ENCODE measurements around the gene NFASC.

NFASC gene

DNA sequence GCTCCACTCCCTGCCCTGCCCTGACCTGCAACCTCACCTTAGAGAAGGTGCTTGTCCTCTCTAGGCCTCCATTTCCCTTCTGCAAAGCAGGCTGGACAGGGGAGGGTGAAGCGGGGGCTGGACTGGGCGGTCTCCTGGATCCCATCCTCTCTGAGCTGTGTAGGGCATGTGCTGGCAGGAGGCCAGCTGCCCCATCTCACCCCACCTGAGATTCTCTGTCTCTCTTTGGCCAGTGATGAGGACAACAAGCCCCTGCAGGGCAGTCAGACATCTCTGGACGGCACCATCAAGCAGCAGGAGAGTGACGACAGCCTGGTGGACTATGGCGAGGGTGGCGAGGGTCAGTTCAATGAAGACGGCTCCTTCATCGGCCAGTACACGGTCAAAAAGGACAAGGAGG, 145.4 kb downstream of the NFASC start:
- DNase-seq: no peak

GRCh38 chr1:205016584-205016983, 145.9 kb downstream of the NFASC start:
- DNase-seq: no peak

- DNase-seq: no peak
Measured at GRCh38 chr1:205017001-205017400, 146.3 kb downstream of the NFASC start.

GRCh38 chr1:205017766-205018165, 147.1 kb downstream of the NFASC start:
- DNase-seq: no peak

DNA sequence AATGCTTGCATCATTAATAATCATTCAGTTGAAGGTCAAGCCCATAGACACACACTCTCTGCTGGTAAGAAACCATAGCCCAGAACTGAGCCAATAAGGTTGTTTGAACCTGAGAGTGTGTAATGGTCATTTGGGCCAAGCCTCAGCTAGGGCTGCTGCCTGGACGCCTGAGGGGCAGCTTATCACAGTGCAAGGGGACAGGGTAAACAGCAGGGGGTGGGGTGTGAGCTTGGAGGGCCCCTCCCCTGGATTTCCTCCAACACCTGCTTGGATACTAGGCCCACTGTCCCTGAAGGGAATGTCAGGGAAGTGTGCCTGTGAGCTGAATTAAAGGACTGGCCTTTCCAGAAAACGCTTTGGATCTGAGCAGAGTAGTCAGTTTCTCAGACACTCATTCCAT, 147.7 kb downstream of the NFASC start:
- no peak for DNase-seq

DNA sequence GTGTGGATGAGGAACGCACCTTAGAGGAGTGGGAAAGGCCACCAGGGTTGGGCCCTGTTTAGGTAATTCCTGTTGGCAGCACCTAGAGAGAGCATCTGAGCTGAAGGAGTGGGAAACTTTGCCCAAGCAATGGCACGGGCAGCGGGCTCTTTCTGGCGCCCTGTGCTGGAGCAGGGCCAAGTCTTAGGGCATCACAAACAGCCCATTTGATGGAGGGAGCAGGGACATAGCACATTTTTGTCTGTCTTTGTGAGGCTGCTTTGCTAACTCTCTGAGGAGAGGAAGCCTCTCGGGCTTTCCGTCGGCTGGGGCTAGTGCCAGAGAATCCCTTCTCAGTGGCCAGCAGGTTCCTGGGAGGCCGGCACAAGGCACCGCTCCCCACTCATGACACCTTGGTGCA, 149.8 kb downstream of the NFASC start:
- no peak for DNase-seq

- DNase-seq: no peak
Measured at GRCh38 chr1:205024679-205025078, 154.0 kb downstream of the NFASC start.

- DNase-seq: no peak
Measured at GRCh38 chr1:205025239-205025638, 154.6 kb downstream of the NFASC start.

GRCh38 chr1:205026181-205026580, 155.5 kb downstream of the NFASC start:
- no peak for DNase-seq

GRCh38 chr1:205028390-205028789, 157.7 kb downstream of the NFASC start:
- DNase-seq: no peak

DNA sequence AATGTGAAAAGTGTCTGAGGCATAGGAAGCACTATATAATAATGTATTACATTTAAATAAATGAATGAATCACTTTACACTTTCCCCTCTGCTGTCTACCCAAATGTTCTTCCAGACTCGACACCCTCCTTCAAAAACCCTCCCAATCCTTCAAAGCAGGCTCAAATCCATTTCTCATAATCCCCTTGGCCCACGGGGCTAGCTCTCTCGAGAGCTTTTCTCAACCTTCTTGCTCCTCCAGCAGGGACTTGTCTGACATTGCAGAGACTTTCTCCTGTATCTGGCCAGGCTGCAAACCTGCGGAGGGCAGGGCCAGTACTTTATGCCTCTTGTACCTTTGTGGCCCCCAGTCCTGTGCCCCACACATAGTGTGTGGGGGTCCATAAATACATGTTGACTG, 158.3 kb downstream of the NFASC start:
- no peak for DNase-seq

GRCh38 chr1:205030241-205030640, 159.6 kb downstream of the NFASC start:
- no peak for DNase-seq

- DNase-seq: no peak
Measured at GRCh38 chr1:205030896-205031295, 160.2 kb downstream of the NFASC start.

DNA sequence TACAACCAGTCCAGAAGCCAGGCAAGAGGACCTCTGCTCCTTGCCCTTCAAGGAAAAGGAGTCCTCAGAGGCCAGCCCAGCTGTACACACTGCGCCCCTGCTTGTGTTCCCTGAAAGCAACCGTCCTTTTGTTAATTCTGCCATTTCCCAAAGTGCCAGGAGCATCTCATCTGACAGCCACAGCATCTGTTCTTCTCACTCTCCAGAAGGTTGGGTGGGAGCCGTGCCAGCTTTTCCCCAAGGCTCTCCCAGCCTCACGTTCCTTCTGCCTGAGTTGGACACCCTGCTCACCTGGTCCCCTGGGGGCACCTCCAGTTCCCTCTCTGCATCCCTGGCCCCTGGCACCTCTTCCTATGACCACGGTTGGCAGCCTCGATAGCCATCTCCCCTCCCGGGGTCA, 161.8 kb downstream of the NFASC start:
- no peak for DNase-seq

- no peak for DNase-seq
Measured at GRCh38 chr1:205037539-205037938, 166.9 kb downstream of the NFASC start.

DNA sequence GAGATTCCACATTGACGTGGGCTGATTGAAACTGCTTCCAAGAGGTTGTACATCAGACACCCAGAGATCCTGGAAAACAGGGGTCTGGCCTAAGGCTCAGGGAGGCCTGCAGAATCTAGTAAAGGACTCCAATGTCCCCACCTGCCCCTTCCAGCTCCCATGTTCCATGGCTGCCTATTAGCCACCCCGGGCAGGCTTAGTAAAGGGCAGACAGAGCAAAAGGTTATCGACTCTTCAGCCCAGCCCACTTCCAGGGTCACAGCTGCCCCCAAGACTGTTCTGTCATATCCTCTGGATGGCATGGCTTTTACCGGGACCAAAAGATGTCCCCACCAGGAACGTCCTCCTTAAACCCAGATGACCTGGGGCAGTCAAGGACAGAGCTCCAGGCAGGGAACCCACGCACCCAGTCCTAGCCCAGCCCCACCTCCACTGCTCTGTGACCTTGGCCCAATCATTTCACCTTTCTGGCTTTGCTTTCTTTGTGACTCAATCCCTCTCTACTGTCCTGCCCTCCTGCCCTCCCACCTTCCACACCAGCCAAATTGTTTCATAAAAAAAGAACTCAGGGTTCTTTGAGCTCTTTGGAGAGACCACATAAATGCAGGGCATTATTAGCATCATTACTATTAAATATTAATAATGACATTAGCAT, 167.6 kb downstream of the NFASC start:
- DNase-seq: no peak

DNA sequence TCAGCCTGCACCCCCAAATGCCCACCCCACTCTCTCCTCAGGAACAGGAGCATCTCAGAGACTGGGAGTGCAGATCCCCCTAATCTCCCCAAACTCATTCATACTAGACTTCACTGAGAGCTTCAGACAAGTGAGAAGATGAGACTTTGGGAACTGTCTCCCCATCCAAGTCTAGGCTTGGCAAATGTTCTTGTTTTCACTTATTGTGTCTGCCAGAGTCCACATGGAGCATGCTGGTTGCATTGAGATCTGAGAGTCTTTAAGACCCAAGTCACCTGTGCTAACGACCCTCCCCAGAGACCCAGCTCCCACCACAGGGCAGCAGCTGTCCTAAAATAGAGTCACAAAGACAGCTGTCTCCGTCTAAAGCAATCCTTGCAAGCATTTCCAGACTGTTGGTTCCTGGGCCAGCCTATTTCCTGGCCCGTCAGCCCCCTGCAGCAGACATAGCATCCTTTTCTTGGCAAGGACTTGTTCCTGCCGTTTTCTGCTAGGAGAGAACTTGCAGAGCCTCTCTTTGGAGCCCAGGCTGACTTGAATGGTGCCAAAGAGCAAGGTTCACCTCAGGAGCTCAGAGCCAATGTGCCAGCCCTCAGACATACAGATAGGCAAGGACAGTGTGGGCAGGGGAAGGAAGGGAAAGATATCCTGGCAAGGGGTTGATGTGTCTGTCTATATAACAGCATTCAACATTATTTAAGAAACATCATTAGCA, 170.5 kb downstream of the NFASC start:
- no peak for DNase-seq

DNA sequence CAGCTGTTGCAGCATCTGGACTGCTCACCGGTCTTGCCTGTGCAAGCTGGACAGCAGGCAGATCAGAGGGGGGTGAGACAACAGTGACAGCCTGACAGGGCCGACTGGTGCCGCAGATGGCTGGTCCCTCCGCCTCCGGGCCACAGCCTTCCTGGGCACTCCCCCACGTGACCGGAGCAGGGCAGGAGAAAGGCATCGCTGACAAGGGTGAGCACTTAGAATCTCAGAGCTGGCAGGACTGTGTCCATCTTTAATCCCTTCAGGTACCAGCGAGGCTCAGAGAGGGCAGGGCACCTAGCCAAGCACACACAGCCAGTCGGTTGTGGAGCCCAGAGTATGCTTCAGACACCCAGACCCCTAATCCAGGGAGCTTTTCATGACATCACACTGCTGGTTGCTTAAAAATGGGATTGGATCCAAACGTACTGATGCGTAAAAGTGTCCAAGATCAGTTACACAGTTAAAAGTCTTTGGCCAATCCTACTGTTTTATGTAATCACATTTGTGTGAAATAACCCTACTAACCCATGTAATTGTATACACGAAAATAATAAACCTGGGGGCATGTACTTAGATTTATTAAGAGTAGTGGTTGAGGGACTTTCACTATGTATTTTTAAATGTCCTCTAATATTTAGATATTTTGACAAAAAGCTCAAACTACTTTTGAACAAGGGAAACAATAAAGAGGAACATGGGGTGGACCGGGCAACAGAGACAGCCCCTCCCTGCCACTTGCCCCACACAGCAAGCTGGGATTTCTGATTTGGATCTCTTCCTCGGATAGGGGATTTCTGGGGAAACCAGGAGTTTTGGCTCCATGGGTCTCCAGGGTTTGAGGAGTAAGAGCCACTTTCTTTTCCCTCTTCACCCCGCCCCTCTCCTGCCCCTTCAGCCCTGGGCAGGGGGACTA, 171.6 kb downstream of the NFASC start:
- DNase-seq: no peak

DNA sequence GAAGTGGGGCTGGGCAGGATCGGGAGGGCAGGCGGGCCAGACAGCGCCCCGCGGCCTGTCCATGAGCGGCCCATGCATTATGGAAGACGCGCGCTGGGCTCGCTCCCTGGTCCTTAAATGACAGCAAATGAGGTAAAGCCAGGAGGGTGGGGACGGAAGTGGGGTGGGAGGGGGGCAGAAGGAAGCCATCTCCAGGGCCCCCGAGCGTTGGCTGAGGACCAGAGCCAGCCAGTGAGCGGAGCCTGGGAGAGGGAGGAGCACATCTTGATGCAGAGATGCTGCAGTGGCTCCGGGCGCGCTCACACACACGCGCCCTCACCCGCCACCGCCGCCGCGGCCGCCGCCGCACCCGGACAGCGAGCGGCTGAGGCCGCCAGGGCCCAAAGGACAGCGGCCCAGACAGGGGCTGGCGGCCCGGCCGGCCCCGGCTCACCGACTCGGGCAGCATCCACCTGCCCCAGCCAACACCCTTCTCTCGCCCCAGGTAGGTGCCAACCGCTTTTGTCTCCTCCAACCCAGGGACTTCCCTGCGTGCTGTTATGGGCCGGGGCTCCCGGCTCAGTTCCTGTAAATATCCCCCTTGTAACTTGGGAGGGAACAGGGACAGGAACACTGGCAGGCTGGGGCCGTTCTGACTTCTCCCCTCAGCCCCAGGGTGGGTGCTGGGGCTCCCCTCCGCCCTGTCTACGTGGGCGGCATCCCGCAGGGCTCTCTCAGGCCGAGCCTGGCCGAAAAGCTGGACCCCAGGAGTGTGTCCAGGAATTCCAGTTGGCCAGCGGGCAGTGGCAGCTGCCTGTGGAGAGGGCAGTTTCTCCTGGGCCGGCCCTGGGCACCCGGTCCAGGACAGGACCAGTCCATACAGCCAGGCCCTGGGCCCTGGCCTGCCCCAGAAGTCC, 172.5 kb downstream of the NFASC start, which contains the start of gene CNTN2:
Gene CNTN2, plus strand, starts transcription at position 302 of the 896 bp plus-strand sequence. CDS start 9,974 bp downstream, outside the sequence.
- peak; percentile 69 for DNase-seq

- no peak for DNase-seq
Measured at GRCh38 chr1:205043866-205044265, 173.2 kb downstream of the NFASC start.

GRCh38 chr1:205044741-205045140, 174.1 kb downstream of the NFASC start:
- no peak for DNase-seq

GRCh38 chr1:205045146-205045545, 174.5 kb downstream of the NFASC start:
- no peak for DNase-seq

Measured in left hindlimb (tissue), 1 donor.